Adrenal gland (tissue), 5 donors: ENCODE data around the gene CCDC38.

Source experiments
- CTCF ChIP-seq, 6 experiments: fragments of 450-650 bp in 4 of 6; fragments of 200-600 bp in 2 of 6; sonication (generic) in 1 of 6; IDR thresholded peaks; 1 replicate in 5 of 6; 2 replicates in 1 of 6; pipeline versions ENCODE4 v1.5.1 to v1.8.0; 2016 to 2021; ENCODE audit warnings: antibody characterized with exemption in 6 of 6, mild to moderate bottlenecking in 2 of 6, moderate library complexity in 1 of 6
- POLR2A ChIP-seq, 2 donors: fragments of 450-650 bp; IDR thresholded peaks; one replicate each; pipeline ENCODE4 v1.6.1; 2017; ENCODE audit warnings: antibody characterized with exemption in 2 of 2, mild to moderate bottlenecking in 2 of 2, moderate library complexity in 1 of 2
- donor health status: DM: no; HTN: no; CAD: no.

GRCh38 chr12:95857799-95858198 lies 84.6 kb downstream of the CCDC38 start:
- TF ChIP-seq CTCF (IDR thresholded peaks at IDR 0.05) = no peak
- TF ChIP-seq POLR2A (IDR thresholded peaks at IDR 0.05) = no peak
